ENCODE results near the gene RAI1. TPM values are rescaled to one million over a fixed set of nuclear protein-coding genes. Genes with fewer than 3 reads are reported as not detected.

RAI1 gene
- total and polyA plus RNA-seq, 10 of the 15 experiments (the other 5 are each of a cell fraction or from before 2014, with no cell fraction given), result 0.66 to 37.7 (median 6.0) TPM

DNA sequence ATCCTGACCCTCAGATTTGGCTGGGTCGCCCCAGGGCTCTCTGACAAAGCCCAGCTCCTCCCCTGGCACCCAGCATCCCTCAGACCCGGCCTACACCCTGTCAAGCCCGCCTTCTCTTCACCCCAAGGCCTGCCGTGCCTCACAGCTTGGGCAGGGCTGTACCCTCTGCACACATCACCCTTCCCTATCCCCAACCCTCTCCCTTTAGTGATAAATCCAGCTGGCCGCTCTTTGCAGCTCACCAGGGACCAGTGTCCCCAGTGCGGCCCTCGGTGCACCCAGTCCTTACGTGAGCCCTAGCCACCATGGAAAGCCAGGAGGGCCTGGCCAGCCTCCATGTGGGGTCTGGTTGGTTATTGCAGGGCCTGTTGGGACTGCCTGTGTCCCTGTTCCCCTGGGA, 74.5 kb downstream of the RAI1 start:
- Histone ChIP-seq H4K20me1 (ENCODE audit: control insufficient read depth, insufficient read depth) (no peaks in the 10 kb centered on the region), H3K4me2 (ENCODE audit: control insufficient read depth, insufficient read depth) (no peak overlapping the region), H3K27me3 (replicated peaks in 1 of 2; ENCODE audit: control insufficient read depth in 2 of 2, insufficient read depth in 2 of 2, low read length in 1 of 2) (no peaks in the 10 kb centered on the region), H3K4me1 (ENCODE audit: control insufficient read depth, insufficient read depth, low read length) (peaks cover 33% of the 10 kb centered on the region), H3K79me2 (ENCODE audit: control insufficient read depth, insufficient read depth, low read length) (peaks cover 24% of the 10 kb centered on the region), H3K27ac (ENCODE audit: control insufficient read depth, insufficient read depth) (no peak overlapping the region), H3K36me3 (ENCODE audit: control insufficient read depth in 2 of 2, insufficient read depth in 2 of 2, low read length in 1 of 2) (peaks cover 0 to 15% of the 10 kb centered on the region in 2 experiments; a peak in 2 of 4 replicates), H3K4me3 (no peak overlapping the region), H2AFZ (ENCODE audit: control insufficient read depth, low read depth, low read length) (no peak overlapping the region), H3K9ac (ENCODE audit: control insufficient read depth, insufficient read depth, low read length) (no peak overlapping the region), H3K9me3 (replicated peaks; ENCODE audit: control insufficient read depth, insufficient read depth, low read length) (no peaks in the 10 kb centered on the region)
- SMC1A ChIA-PET (ENCODE audit: uncharacterized antibody, unreplicated experiment), result no interaction called here
- in situ Hi-C loops (cut with MboI), result no loop called here
- DNase-seq (ENCODE audit: low read depth, low spot score) (no peak), ATAC-seq (no peak), FAIRE-seq (no peak)
- intact Hi-C loops (cut with micrococcal nuclease; ENCODE audit: unreplicated experiment), result no loop called here
- RAD21 ChIA-PET (ENCODE audit: unreplicated experiment), result no interaction called here
- POLR2A ChIA-PET, result no interaction called here
- CTCF ChIA-PET, result no interaction called here
- 97% methylated on average over 8 of the region's 8 CpGs for WGBS (ENCODE audit: insufficient coverage, insufficient replicate concordance, low lambda C conversion rate, missing lambda C conversion rate)
- no TSS peak for BruUV-seq (replicated peaks)
- TF ChIP-seq MLLT1 (IDR thresholded peaks at IDR 0.05) (no peak), STAT3 (IDR thresholded peaks at IDR 0.05; ENCODE audit: low read depth, low read length) (no peak), TCF12 (IDR thresholded peaks at IDR 0.05; ENCODE audit: low read depth, low read length) (no peak), ZNF384 (IDR thresholded peaks at IDR 0.05; ENCODE audit: borderline replicate concordance, low read depth, low read length) (no peak), SREBF2 (IDR thresholded peaks at IDR 0.05; ENCODE audit: low read length) (no peak), ZBTB40 (IDR thresholded peaks at IDR 0.05; ENCODE audit: borderline replicate concordance) (no peak), NRF1 (conservative IDR thresholded peaks at IDR 0.05; ENCODE audit: low read depth, low read length) (no peak), NFYB (IDR thresholded peaks at IDR 0.05; ENCODE audit: insufficient read depth, low read depth, low read length) (no peak), DPF2 (IDR thresholded peaks at IDR 0.05) (no peak)
- TF ChIP-seq, protein P1, sequence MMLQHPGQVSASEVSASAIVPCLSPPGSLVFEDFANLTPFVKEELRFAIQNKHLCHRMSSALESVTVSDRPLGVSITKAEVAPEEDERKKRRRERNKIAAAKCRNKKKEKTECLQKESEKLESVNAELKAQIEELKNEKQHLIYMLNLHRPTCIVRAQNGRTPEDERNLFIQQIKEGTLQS (IDR thresholded peaks at IDR 0.05; ENCODE audit: borderline replicate concordance, extremely low read depth, low read depth, low read length), result no peak
- TF ChIP-seq, protein P2, sequence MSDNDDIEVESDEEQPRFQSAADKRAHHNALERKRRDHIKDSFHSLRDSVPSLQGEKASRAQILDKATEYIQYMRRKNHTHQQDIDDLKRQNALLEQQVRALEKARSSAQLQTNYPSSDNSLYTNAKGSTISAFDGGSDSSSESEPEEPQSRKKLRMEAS (IDR thresholded peaks at IDR 0.05; ENCODE audit: low read depth, low read length), result no peak
- TF ChIP-seq, protein P3, sequence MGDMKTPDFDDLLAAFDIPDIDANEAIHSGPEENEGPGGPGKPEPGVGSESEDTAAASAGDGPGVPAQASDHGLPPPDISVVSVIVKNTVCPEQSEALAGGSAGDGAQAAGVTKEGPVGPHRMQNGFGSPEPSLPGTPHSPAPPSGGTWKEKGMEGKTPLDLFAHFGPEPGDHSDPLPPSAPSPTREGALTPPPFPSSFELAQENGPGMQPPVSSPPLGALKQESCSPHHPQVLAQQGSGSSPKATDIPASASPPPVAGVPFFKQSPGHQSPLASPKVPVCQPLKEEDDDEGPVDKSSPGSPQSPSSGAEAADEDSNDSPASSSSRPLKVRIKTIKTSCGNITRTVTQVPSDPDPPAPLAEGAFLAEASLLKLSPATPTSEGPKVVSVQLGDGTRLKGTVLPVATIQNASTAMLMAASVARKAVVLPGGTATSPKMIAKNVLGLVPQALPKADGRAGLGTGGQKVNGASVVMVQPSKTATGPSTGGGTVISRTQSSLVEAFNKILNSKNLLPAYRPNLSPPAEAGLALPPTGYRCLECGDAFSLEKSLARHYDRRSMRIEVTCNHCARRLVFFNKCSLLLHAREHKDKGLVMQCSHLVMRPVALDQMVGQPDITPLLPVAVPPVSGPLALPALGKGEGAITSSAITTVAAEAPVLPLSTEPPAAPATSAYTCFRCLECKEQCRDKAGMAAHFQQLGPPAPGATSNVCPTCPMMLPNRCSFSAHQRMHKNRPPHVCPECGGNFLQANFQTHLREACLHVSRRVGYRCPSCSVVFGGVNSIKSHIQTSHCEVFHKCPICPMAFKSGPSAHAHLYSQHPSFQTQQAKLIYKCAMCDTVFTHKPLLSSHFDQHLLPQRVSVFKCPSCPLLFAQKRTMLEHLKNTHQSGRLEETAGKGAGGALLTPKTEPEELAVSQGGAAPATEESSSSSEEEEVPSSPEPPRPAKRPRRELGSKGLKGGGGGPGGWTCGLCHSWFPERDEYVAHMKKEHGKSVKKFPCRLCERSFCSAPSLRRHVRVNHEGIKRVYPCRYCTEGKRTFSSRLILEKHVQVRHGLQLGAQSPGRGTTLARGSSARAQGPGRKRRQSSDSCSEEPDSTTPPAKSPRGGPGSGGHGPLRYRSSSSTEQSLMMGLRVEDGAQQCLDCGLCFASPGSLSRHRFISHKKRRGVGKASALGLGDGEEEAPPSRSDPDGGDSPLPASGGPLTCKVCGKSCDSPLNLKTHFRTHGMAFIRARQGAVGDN (IDR thresholded peaks at IDR 0.05), result no peak
- TF ChIP-seq, protein P4, sequence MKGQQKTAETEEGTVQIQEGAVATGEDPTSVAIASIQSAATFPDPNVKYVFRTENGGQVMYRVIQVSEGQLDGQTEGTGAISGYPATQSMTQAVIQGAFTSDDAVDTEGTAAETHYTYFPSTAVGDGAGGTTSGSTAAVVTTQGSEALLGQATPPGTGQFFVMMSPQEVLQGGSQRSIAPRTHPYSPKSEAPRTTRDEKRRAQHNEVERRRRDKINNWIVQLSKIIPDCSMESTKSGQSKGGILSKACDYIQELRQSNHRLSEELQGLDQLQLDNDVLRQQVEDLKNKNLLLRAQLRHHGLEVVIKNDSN (IDR thresholded peaks at IDR 0.05; ENCODE audit: borderline replicate concordance, extremely low read length, insufficient read depth, low read depth, low read length), result no peak
